Measurements from ENCODE around the gene GALNT7. TPM values are rescaled to one million over a fixed set of nuclear protein-coding genes. Genes with fewer than 3 reads are reported as not detected.

GALNT7 gene
- total and polyA plus RNA-seq, 4 donors, result 6.3 to 29.8 (median 16.2) TPM

- peaks cover 0 to 2% of the 10 kb centered on the region in 2 donors for H3K4me1 ChIP-seq (ENCODE audit: control insufficient read depth in 1 of 2, insufficient read depth in 2 of 2, low read length in 2 of 2)
- intact Hi-C loops (cut with DNase I), result no loop called here
- H3K4me3 ChIP-seq (ENCODE audit: low read length in 2 of 2), result no peak overlapping the region
- no peaks in the 10 kb centered on the region for H3K9me3 ChIP-seq (ENCODE audit: control insufficient read depth, low read length)
- H3K36me3 ChIP-seq (ENCODE audit: control insufficient read depth in 1 of 2, insufficient read depth in 2 of 2, low read length in 1 of 2), result no peaks in the 10 kb centered on the region
- no peak overlapping the region for H3K27ac ChIP-seq (ENCODE audit: low read depth in 1 of 2, low read length in 2 of 2)
- no peaks in the 10 kb centered on the region for H3K27me3 ChIP-seq (ENCODE audit: control insufficient read depth in 1 of 2, insufficient read depth in 2 of 2, low read length in 1 of 2)
- 78 to 99% methylated on average over 2 of the region's 2 CpGs for WGBS, 2 donors
- ATAC-seq (ENCODE audit: low FRiP score) (no peak), DNase-seq (no peak)
Measured at GRCh38 chr4:173287486-173287885, 118.9 kb downstream of the GALNT7 start.

- no peak for ATAC-seq (ENCODE audit: low FRiP score)
- H3K4me3 ChIP-seq (ENCODE audit: low read length in 2 of 2), result no peak overlapping the region
- intact Hi-C loops (cut with DNase I), result no loop called here
Measured at GRCh38 chr4:173288296-173288695, 119.7 kb downstream of the GALNT7 start.

GRCh38 chr4:173288698-173289352 lies 120.2 kb downstream of the GALNT7 start:
- ATAC-seq (ENCODE audit: low FRiP score) (no peak), DNase-seq (no peak)
- no peaks in the 10 kb centered on the region for H3K36me3 ChIP-seq (ENCODE audit: control insufficient read depth in 1 of 2, insufficient read depth in 2 of 2, low read length in 1 of 2)
- WGBS, 2 donors, result 75 to 88% methylated on average over 3 of the region's 3 CpGs
- H3K4me3 ChIP-seq (ENCODE audit: low read length in 2 of 2), result no peak overlapping the region
- peaks cover 2% of the 10 kb centered on the region in 2 donors for H3K4me1 ChIP-seq (ENCODE audit: control insufficient read depth in 1 of 2, insufficient read depth in 2 of 2, low read length in 2 of 2)
- no peaks in the 10 kb centered on the region for H3K9me3 ChIP-seq (ENCODE audit: control insufficient read depth, low read length)
- H3K27me3 ChIP-seq (ENCODE audit: control insufficient read depth in 1 of 2, insufficient read depth in 2 of 2, low read length in 1 of 2), result no peaks in the 10 kb centered on the region
- no peak overlapping the region for H3K27ac ChIP-seq (ENCODE audit: low read depth in 1 of 2, low read length in 2 of 2)
- intact Hi-C loops (cut with DNase I), result no loop called here

More at GRCh38 chr4:173288296-173288695, 119.7 kb downstream of the GALNT7 start:
- no peak overlapping the region for H3K27ac ChIP-seq (ENCODE audit: low read depth in 1 of 2, low read length in 2 of 2)
- no peaks in the 10 kb centered on the region for H3K9me3 ChIP-seq (ENCODE audit: control insufficient read depth, low read length)
- no peaks in the 10 kb centered on the region for H3K27me3 ChIP-seq (ENCODE audit: control insufficient read depth in 1 of 2, insufficient read depth in 2 of 2, low read length in 1 of 2)
- no peaks in the 10 kb centered on the region for H3K36me3 ChIP-seq (ENCODE audit: control insufficient read depth in 1 of 2, insufficient read depth in 2 of 2, low read length in 1 of 2)
- H3K4me1 ChIP-seq (ENCODE audit: control insufficient read depth in 1 of 2, insufficient read depth in 2 of 2, low read length in 2 of 2), result peaks cover 0 to 2% of the 10 kb centered on the region in 2 donors
- DNase-seq, result peak in 1 of 2 donors; percentile 68
- 78% methylated on average over 4 of the region's 4 CpGs for WGBS, 2 donors

GRCh38 chr4:173289353-173289727 lies 120.7 kb downstream of the GALNT7 start:
- no peak for ATAC-seq (ENCODE audit: low FRiP score)
- WGBS, 2 donors, result 67 to 74% methylated on average over 4 of the region's 4 CpGs
- intact Hi-C loops (cut with DNase I), result no loop called here
- no peak overlapping the region for H3K4me3 ChIP-seq (ENCODE audit: low read length in 2 of 2)
- DNase-seq, result no peak
- no peak overlapping the region for H3K27ac ChIP-seq (ENCODE audit: low read depth in 1 of 2, low read length in 2 of 2)
- H3K36me3 ChIP-seq (ENCODE audit: control insufficient read depth in 1 of 2, insufficient read depth in 2 of 2, low read length in 1 of 2), result no peaks in the 10 kb centered on the region
- H3K27me3 ChIP-seq (ENCODE audit: control insufficient read depth in 1 of 2, insufficient read depth in 2 of 2, low read length in 1 of 2), result no peaks in the 10 kb centered on the region
- peaks cover 2% of the 10 kb centered on the region in 2 donors for H3K4me1 ChIP-seq (ENCODE audit: control insufficient read depth in 1 of 2, insufficient read depth in 2 of 2, low read length in 2 of 2)
- no peaks in the 10 kb centered on the region for H3K9me3 ChIP-seq (ENCODE audit: control insufficient read depth, low read length)

DNA sequence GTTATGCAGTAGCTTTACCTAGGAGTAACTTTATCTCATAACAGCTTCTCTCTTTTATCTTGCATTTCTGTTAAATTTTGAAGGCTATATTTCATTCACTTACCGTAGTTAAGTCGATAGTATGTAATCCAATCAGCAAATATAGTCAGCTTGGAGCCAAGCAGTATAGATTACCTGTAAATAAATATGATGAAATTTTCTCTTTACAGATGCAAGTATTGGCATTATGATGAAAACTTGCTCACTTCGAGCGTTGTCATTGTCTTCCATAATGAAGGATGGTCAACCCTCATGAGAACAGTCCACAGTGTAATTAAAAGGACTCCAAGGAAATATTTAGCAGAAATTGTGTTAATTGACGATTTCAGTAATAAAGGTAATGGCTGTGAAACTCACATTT lies 123.3 kb downstream of the GALNT7 start:
- Histone ChIP-seq H3K9me3 (ENCODE audit: control insufficient read depth, low read length) (no peaks in the 10 kb centered on the region), H3K27ac (ENCODE audit: low read depth in 1 of 2, low read length in 2 of 2) (no peak overlapping the region), H3K36me3 (ENCODE audit: control insufficient read depth in 1 of 2, insufficient read depth in 2 of 2, low read length in 1 of 2) (peaks cover 0 to 1% of the 10 kb centered on the region in 2 donors), H3K27me3 (ENCODE audit: control insufficient read depth in 1 of 2, insufficient read depth in 2 of 2, low read length in 1 of 2) (no peaks in the 10 kb centered on the region), H3K4me3 (ENCODE audit: low read length in 2 of 2) (no peak overlapping the region), H3K4me1 (ENCODE audit: control insufficient read depth in 1 of 2, insufficient read depth in 2 of 2, low read length in 2 of 2) (peaks cover 2% of the 10 kb centered on the region in 2 donors)
- no peak for ATAC-seq (ENCODE audit: low FRiP score)
- intact Hi-C loops (cut with DNase I), result no loop called here
- no peak for DNase-seq
- WGBS, 2 donors, result 97% methylated on average over 5 of the region's 5 CpGs

DNA sequence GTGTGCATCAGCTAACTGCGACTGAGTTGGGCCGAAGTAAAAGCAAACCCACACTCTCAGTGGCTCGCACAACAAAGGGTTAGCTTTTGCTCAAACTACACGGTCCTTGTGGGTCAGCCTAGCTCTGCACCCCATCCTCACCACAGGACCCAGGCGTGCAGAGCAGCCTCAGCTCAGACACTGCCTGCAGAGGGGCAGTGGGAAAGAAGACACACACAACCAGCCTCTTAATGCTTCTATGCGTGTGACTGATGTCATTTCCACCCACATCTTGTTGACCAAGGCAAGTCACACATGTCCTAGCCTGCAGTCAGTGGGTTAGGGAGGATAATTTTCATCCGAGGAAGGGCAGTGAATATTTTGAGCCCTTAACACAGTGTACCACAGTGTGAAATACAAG lies 125.1 kb downstream of the GALNT7 start:
- DNase-seq (no peak), ATAC-seq (ENCODE audit: low FRiP score) (no peak)
- WGBS, 2 donors, result 78 to 79% methylated on average over 7 of the region's 7 CpGs
- peaks cover 2% of the 10 kb centered on the region in 2 donors for H3K4me1 ChIP-seq (ENCODE audit: control insufficient read depth in 1 of 2, insufficient read depth in 2 of 2, low read length in 2 of 2)
- intact Hi-C loops (cut with DNase I), result no loop called here
- peaks cover 0 to 1% of the 10 kb centered on the region in 2 donors for H3K36me3 ChIP-seq (ENCODE audit: control insufficient read depth in 1 of 2, insufficient read depth in 2 of 2, low read length in 1 of 2)
- no peak overlapping the region for H3K4me3 ChIP-seq (ENCODE audit: low read length in 2 of 2)
- no peaks in the 10 kb centered on the region for H3K9me3 ChIP-seq (ENCODE audit: control insufficient read depth, low read length)
- no peak overlapping the region for H3K27ac ChIP-seq (ENCODE audit: low read depth in 1 of 2, low read length in 2 of 2)
- H3K27me3 ChIP-seq (ENCODE audit: control insufficient read depth in 1 of 2, insufficient read depth in 2 of 2, low read length in 1 of 2), result no peaks in the 10 kb centered on the region

- H3K9me3 ChIP-seq (ENCODE audit: control insufficient read depth, low read length), result no peaks in the 10 kb centered on the region
- H3K27ac ChIP-seq (ENCODE audit: low read depth in 1 of 2, low read length in 2 of 2), result no peak overlapping the region
- DNase-seq (no peak), ATAC-seq (ENCODE audit: low FRiP score) (no peak)
- peaks cover 0 to 1% of the 10 kb centered on the region in 2 donors for H3K36me3 ChIP-seq (ENCODE audit: control insufficient read depth in 1 of 2, insufficient read depth in 2 of 2, low read length in 1 of 2)
- H3K4me1 ChIP-seq (ENCODE audit: control insufficient read depth in 1 of 2, insufficient read depth in 2 of 2, low read length in 2 of 2), result peaks cover 2% of the 10 kb centered on the region in 2 donors
- intact Hi-C loops (cut with DNase I), result no loop called here
- WGBS, 2 donors, result 82 to 94% methylated on average over 1 of the region's 1 CpG
- H3K4me3 ChIP-seq (ENCODE audit: low read length in 2 of 2), result no peak overlapping the region
- no peaks in the 10 kb centered on the region for H3K27me3 ChIP-seq (ENCODE audit: control insufficient read depth in 1 of 2, insufficient read depth in 2 of 2, low read length in 1 of 2)
Measured at GRCh38 chr4:173294444-173294843, 125.8 kb downstream of the GALNT7 start.

GRCh38 chr4:173301518-173302201 lies 133.0 kb downstream of the GALNT7 start:
- 37 to 38% methylated on average over 5 of the region's 5 CpGs for WGBS, 2 donors

GRCh38 chr4:173307778-173308177 lies 139.2 kb downstream of the GALNT7 start:
- ATAC-seq (ENCODE audit: low FRiP score) (no peak), DNase-seq (no peak)
- intact Hi-C loops (cut with DNase I), result no loop called here
- H3K36me3 ChIP-seq (ENCODE audit: control insufficient read depth in 1 of 2, insufficient read depth in 2 of 2, low read length in 1 of 2), result peaks cover 0 to 2% of the 10 kb centered on the region in 2 donors
- WGBS, 2 donors, result 95 to 96% methylated on average over 3 of the region's 3 CpGs
- H3K9me3 ChIP-seq (ENCODE audit: control insufficient read depth, low read length), result no peaks in the 10 kb centered on the region
- no peak overlapping the region for H3K4me3 ChIP-seq (ENCODE audit: low read length in 2 of 2)
- no peaks in the 10 kb centered on the region for H3K4me1 ChIP-seq (ENCODE audit: control insufficient read depth in 1 of 2, insufficient read depth in 2 of 2, low read length in 2 of 2)
- H3K27me3 ChIP-seq (ENCODE audit: control insufficient read depth in 1 of 2, insufficient read depth in 2 of 2, low read length in 1 of 2), result no peaks in the 10 kb centered on the region
- H3K27ac ChIP-seq (ENCODE audit: low read depth in 1 of 2, low read length in 2 of 2), result no peak overlapping the region

More at GRCh38 chr4:173301518-173302201, 133.0 kb downstream of the GALNT7 start:
- Histone ChIP-seq H3K9me3 (ENCODE audit: control insufficient read depth, low read length) (no peaks in the 10 kb centered on the region), H3K4me3 (ENCODE audit: low read length in 2 of 2) (no peak overlapping the region), H3K36me3 (ENCODE audit: control insufficient read depth in 1 of 2, insufficient read depth in 2 of 2, low read length in 1 of 2) (peaks cover 0 to under 1% of the 10 kb centered on the region in 2 donors), H3K27ac (ENCODE audit: low read depth in 1 of 2, low read length in 2 of 2) (no peak overlapping the region), H3K4me1 (ENCODE audit: control insufficient read depth in 1 of 2, insufficient read depth in 2 of 2, low read length in 2 of 2) (no peaks in the 10 kb centered on the region), H3K27me3 (ENCODE audit: control insufficient read depth in 1 of 2, insufficient read depth in 2 of 2, low read length in 1 of 2) (no peaks in the 10 kb centered on the region)
- DNase-seq, result no peak
- no peak for ATAC-seq (ENCODE audit: low FRiP score)
- intact Hi-C loops (cut with DNase I), result loop anchor here in 1 of 2 donors (5.0 kb wide), 1 partner anchor 289 kb away; no protein-coding TSS in a partner anchor
